HG03469 (cell line): Measurements from ENCODE around the gene ATP5MC2.
"Not testable (repeated sequence)": the region's sequence is repeated elsewhere in the genome, so short reads cannot be mapped to it uniquely, and the experiment has no call there.

ENCODE experiments used
- ATAC-seq: cut with Tn5 transposase; IDR thresholded peaks from one replicate; pipeline ENCODE4 v1.9.1; 2021; ENCODE audit warnings: mild to moderate bottlenecking, moderate library complexity, moderate number of reproducible peaks; ENCODE audit not compliant: unreplicated experiment

ATP5MC2 gene

GRCh38 chr12:53695152-53696145, 19.6 kb upstream of the ATP5MC2 start:
- no peak for ATAC-seq

GRCh38 chr12:53694756-53695151, 18.9 kb upstream of the ATP5MC2 start:
- ATAC-seq = no peak

- ATAC-seq = no peak
Measured at GRCh38 chr12:53688134-53688533, 12.3 kb upstream of the ATP5MC2 start.

- ATAC-seq = no peak
Measured at GRCh38 chr12:53686436-53686835, 10.6 kb upstream of the ATP5MC2 start.

- no peak for ATAC-seq
Measured at GRCh38 chr12:53684654-53685220, 8.9 kb upstream of the ATP5MC2 start.

GRCh38 chr12:53683983-53684382, 8.1 kb upstream of the ATP5MC2 start:
- no peak for ATAC-seq

GRCh38 chr12:53683494-53683893, 7.6 kb upstream of the ATP5MC2 start:
- ATAC-seq = no peak

GRCh38 chr12:53680061-53680460, 4.2 kb upstream of the ATP5MC2 start:
- not testable (repeated sequence) for ATAC-seq

- no peak for ATAC-seq
Measured at GRCh38 chr12:53677800-53678148, 1.9 kb upstream of the ATP5MC2 start.

- ATAC-seq = no peak
Measured at GRCh38 chr12:53677016-53677799, 1.3 kb upstream of the ATP5MC2 start.

GRCh38 chr12:53676656-53677015, 753 bp upstream of the ATP5MC2 start:
- no peak for ATAC-seq

GRCh38 chr12:53674977-53675700, 744 bp downstream of the ATP5MC2 start:
- ATAC-seq = no peak

- no peak for ATAC-seq
Measured at GRCh38 chr12:53670971-53671370, 4.9 kb downstream of the ATP5MC2 start.

- no peak for ATAC-seq
Measured at GRCh38 chr12:53670308-53670707, 5.6 kb downstream of the ATP5MC2 start.

GRCh38 chr12:53667080-53667479, 8.8 kb downstream of the ATP5MC2 start:
- no peak for ATAC-seq

- no peak for ATAC-seq
Measured at GRCh38 chr12:53664936-53665335, 10.9 kb downstream of the ATP5MC2 start.

GRCh38 chr12:53664191-53664590, 11.7 kb downstream of the ATP5MC2 start:
- ATAC-seq = no peak

- no peak for ATAC-seq
Measured at GRCh38 chr12:53660041-53660440, 15.8 kb downstream of the ATP5MC2 start.

GRCh38 chr12:53659571-53659981, 16.3 kb downstream of the ATP5MC2 start:
- no peak for ATAC-seq

- ATAC-seq = no peak
Measured at GRCh38 chr12:53659011-53659551, 16.8 kb downstream of the ATP5MC2 start.

- ATAC-seq = no peak
Measured at GRCh38 chr12:53657041-53657440, 18.8 kb downstream of the ATP5MC2 start.
